Activated CD4-positive, alpha-beta T cell treated with anti-CD3 and anti-CD28 coated beads, Interleukin-2, Interleukin-4, amounts not matched to agents 100 ng/mL and 50 ng/mL, durations not matched to agents 16 hours and 8 hours (primary cell): ENCODE data around the gene VAPA.
A peak's percentile ranks its signal among the peaks of the same experiment; 100 is the strongest.

Experiments
- DNase-seq: peaks from one replicate; pipeline ENCODE4 v3.0.0-alpha.2; 2020; ENCODE audit warnings: low spot score

VAPA gene, protein sequence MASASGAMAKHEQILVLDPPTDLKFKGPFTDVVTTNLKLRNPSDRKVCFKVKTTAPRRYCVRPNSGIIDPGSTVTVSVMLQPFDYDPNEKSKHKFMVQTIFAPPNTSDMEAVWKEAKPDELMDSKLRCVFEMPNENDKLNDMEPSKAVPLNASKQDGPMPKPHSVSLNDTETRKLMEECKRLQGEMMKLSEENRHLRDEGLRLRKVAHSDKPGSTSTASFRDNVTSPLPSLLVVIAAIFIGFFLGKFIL

DNA sequence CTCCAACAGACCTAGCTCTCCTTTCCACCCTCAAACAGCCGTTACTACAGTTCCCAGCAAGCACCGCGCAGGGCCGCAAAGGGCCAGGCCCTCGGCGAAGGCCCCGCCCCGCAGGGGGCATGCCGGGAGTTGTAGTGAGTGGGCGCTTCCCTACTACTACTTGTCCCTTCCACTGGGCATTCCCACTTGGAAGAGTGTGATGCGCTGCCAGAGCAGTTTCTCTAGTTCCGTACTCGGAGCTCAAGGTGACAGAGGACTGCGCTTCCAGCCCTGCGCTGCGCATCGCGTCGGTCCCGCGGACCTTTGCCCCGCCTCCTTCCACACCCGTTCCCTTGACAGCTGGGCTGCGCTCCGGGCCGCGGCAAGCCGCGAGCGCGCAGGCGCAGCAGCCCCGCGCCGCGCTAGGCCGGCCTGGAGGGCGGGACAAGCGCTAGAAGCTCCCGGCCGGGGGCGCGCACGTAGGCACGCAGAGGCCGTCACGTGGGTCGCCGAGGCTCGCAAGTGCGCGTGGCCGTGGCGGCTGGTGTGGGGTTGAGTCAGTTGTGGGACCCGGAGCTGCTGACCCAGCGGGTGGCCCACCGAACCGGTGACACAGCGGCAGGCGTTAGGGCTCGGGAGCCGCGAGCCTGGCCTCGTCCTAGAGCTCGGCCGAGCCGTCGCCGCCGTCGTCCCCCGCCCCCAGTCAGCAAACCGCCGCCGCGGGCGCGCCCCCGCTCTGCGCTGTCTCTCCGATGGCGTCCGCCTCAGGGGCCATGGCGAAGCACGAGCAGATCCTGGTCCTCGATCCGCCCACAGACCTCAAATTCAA is at the start of gene VAPA:
Gene VAPA, plus strand, starts transcription at position 491 of the 808 bp plus-strand sequence. Its CDS starts 241 bp downstream, at position 732.
- peak; percentile 91 for DNase-seq

DNA sequence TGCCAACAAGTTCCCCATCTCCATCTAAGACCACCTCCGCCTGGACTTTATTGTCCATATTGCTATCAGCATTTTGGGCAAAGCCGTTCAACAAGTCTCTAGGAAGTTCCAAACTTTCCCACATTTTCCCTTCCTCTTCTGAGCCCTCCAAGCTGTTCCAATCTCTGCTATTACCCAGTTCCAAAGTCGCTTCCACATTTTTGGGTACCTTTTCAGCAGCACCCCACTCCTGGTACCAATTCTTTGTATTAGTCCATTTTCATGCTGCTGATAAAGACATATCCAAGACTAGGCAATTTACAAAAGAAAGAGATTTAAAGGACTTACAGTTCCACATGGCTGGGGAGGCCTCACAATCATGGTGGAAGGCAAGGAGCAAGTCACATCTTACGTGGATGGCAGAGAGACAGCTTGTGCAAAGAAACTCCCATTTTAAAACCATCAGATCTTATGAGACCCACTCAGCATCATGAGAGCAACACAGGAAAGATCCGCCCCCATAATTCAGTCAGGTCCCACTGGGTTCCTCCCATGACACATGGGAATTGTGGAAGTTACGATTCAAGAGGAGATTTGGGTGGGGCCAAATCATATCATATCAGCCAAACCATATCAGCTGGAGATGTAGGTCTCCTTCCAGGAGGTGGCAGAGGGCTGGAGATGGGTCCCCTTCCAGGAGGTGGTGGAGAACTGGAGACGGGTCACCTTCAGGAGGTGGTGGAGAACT is 47.9 kb upstream of the VAPA start:
- DNase-seq = no peak

DNA sequence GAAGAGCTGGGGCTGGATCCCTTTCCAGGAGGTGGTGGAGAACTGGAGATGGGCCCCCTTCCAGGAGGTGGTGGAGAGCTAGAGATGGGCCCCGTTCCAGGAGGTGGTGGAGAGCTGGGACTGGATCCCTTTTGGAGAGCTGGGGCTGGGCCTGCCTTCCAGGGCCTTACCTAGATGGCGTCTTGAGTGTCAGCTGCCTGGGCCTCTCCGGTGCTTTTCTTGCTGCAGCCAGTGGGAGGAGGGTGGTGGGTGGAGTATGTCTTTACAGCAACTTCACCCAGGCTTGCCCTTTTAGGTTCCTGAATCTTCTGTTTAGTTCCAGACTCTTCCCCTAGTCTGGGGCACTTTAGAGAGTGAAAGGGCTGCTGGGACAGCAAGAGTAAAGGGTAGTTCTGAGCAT is 47.2 kb upstream of the VAPA start:
- DNase-seq = no peak

DNA sequence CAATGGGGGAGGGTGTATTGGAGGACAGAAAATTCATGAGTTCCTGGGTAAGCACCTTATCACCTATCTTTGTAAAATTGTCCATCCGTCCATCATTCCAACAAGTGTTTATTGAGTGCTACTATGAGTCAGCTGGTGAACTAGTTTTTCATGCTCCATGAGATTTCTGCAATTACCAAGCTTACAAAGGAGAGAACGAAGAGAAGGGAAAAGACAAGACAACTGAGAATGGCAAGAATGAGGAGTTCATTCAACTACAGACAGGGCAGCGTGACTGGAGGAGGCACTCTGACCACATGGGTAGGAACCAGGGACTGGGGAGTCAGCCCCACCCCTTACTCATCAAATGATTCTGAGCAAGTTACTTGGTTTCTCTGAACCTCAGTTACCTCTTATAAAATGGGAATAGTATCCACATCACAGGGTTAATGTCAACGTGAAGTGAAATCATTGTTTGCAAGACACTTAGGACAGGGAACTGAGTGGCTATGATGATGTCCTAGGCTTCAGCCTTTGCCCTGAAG is 46.7 kb upstream of the VAPA start:
- DNase-seq = no peak

DNA sequence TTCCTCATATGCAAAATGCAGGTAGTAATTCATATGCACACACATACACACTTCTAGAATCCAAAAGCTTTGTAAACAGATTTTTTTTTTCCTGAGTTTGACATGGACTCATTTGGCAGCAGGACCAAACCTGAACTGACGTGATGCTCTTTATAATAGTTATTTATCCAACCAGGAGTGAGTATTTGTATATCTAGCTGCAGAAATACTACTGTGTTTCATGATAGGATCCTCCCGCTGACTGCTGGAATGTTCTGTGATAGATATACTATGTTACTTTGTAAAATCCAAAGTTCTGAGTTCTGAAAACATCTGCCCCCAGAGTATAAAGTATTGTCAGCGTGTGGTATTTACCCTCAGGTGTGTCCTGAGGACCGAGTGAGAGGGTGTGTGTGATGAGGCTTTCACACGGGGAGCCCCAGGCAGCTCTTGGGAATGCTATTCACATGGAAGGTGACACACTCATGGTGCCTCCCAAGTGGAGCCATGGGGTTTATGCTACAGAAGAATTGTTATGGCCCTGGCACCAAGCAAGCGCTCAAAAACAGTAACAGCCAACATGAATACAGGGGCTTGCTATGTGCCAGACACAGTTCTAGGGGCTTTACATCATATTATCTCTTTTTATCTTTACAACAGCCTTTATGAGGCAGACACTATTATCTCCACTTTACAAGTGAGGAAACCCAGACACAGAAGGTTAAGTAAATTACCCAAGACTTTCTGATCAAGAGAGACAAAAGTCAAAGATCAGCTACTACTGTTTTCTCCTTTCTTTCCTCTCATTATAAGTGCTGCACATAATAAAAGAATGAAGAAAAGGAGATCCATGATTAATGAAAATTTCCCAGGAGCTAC is 44.7 kb upstream of the VAPA start:
- DNase-seq = no peak

DNA sequence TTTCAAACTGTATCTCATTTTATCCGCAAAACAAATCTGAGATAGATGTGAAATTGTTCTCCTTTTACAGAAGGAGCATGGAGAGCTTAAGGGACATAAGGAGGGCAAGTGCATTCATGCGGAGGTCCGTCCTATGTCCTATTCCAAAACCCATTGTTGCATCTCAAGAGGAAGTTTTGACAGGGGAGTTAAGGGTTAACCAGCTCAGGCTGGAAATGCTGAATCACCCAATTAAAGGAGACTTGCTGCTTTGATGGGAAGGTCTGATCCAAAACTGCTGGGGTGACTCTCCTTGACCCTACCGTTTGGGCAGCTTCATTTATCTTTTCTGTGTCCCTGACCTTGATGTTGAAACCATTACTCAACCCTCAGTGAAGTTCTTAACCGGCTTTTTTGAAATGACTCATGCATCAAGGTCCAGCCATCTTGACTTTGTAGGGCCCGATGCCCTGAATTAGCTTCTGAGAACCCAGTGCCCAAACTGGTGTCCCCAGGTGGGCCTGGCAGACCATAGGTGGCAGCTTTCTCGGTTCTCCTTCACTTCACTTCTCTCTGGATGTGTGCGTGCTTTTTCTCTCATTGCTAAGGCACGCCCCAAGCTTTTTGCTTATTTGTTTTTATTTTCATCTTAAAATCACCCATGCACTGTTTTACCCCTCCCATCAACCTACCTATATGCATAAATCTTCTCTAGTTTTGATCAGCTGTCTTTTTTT is 43.9 kb upstream of the VAPA start:
- peak; percentile 28 for DNase-seq

DNA sequence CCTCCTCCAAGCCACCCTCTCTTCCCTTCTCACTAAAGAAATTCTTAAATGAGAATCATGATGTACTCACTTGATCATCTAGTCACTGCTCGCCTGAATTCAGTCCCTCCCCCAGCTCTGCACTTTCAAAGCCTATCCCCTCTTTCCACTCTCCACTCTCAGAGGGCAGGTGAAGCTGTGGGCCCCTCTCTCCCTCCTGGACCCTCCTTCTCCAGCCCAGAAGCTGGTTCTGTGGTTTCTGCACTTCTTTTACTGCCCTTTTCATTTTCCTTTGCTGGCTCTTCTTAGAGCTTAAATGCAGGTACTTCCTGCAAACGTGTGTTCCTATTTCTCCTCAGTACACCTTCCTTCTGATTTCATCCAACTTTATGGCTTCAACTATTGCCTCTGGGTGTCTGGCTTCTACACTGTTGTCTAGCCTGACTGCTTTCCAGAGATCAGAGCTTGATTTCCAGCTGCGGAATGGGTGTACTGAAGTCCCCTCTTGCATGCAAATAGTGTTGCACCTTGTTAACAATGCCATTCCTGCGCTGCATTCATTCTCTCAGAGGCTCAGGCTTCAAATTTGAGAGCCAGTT is 43.3 kb upstream of the VAPA start:
- no peak for DNase-seq

DNA sequence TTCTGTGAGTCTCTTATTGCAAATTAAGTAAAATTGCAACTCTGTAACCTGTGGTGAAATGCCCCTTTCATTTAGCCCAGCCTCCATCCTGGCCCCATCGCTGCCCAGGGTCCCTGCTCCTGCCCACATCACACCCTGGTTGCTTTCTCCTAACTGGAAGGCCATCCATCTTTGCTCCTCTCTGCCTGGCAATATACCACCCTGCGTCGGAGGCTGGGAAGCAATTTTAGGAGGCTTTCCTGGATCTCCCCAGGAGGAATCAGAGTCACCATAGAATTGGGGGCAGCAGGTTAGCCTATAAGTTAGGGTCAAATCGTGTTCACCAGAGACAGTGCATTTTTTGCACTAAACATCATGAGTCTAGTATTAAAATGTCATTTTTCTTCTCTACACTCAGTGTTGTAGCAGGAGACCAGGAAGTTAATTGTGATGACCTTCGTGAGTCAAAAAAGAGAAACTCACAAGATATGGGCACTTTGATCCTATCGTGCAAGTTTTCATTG is 42.5 kb upstream of the VAPA start:
- DNase-seq = no peak

DNA sequence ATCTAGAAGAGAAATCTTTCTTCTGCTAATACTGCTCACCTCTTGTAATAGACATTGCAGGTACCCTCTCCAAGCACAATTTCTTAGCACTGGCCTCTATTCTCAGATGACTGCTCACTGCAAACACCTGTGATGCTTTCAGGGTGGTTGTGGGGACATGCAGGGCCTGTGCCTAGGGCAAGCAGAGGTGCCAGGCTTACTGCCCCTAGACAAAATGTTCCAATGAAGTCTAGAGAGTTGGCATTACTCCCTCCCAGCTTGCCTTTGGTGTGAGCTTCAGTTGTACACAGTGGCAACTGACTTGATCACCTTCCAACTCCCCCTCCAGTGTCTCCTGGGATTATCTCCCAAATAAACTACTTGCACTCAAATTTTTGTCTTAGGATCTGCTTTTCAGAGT is 41.0 kb upstream of the VAPA start:
- DNase-seq = no peak

DNA sequence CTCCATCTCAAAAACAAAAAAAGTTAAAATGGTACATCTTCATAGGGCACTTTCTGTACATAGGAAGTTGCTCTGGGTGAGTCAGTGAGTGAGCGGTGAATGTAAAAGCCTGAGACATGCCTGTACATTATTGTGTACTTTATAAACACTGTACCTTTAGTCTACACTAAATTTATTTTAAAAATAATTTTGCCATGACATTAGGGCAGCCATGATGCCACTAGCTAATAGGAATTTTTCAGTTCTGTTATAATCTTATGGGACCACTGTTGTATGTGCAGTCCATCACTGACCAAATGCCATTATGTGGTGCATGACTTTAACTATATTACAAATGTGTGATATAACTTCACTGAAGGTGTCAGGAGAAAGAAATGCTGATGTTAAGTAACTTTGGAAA is 39.1 kb upstream of the VAPA start:
- no peak for DNase-seq

DNA sequence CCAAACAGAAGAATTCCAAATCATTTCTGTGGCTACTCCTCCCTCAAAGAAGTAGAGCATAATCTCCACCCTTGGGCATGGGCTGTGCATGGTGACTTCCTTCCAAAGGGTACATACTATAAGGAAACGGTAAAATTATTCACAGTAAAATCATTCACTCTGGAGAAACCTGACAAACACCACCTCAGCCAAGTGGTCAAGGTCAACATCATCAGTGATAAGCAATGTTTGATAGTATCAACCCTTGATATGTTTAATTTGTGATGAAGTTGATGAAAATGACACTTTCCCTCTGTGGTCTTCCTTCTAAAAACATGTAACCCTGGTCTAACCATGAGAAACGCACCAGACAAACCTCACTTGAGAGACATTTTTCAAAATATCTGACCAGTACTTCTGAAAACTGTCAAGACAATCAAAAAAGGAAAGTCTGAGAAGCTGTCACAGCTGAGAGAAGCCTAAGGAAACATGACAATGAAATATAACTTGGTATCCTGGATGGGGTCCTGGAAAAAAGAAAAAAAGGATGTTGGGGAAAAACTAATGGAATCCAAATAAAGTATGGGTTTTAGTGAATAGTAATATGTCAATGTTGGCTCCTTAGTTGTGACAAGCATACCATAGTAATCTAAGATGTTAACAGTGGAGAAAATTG is 37.5 kb upstream of the VAPA start:
- DNase-seq = no peak

DNA sequence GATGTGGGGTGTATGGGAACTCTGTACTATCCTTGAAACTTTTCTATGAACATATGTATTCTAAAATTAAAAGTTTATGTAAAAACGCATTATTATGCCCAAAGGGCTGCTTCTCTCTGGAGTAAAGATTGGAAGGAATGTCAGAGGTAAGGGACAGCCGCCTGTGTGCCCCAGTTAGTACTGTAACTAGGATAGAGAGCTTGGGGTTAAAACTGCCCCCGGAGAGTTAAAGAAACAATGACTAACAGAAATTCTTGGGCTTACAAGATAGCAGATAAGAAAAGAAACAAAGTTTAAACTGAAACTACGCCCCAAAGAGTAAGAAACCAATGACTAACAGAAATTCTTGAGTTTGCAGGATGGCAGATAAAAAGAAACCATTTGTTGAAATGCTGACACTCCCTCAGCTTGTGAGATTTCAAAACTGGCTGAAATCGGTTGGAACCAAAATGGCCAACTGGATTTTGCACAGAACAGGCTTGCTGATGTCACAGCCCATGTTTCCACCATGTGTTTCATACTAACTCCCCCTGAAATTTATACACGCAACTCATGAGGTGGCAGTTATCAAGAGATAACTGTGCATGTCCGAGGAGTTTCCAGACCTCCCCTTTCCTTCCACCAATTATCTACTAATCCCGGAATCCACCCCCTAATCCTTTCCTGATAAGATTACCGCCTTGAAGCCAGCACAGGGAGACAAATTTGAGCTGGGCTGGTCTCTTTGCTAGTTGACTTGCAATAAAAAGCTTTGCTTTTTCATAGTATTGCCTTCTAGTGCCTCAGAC is 36.8 kb upstream of the VAPA start:
- peak; percentile 38 for DNase-seq

DNA sequence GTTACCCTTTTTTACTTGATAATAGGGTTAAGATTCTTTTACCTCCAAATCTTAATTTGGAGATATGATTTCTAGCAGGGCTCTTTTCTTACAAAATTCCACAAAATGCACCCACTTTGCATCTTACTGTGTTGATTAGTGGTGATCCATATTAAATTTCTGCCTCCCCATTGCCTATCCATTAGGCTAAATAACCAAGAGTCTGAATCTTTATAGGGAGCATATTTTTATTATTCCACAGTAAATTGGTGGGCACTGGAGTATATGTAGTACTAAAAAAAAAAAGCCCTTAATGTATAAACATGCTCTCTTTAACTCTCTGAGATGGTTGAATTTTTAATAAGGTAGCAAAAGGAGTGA is 36.2 kb upstream of the VAPA start:
- DNase-seq = no peak

DNA sequence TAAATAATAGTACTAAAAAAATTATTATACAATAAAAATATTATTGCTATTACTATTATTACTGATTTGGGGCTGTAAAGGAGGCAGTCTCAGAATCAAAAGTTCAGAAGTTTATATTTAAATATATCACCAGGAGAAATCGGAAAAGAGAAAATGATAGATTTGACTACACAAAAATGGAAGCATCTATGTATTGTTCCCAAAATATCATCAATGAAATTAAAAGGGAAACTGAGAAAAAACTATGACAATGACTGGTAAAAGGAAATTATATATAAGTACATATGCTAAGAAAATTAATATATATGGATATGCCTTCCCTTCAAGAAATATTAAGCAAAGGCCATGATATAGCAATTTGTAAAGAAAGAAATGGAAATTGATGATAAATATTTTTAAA is 35.7 kb upstream of the VAPA start:
- no peak for DNase-seq

DNA sequence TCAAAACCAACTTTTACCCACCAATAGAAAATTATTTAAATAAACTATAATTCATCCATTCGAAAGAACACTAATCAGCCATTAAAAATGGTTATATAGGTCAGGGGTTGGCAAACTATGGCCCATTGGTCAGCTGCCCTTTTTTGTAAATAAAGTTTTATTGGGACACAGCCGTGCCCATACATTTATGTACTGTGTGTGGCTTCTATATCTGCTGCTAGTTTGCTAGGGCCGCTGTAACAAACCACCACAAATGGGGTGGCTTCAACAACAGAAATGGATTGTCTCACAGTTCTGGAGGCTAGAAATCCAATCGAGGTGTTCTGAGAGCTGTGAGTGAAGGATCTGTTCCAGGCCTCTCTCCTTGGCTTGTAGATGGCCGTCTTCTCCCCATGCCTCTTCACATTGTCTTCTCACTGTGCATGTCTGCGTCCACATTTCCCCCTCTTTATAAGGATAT is 35.0 kb upstream of the VAPA start:
- DNase-seq = no peak

DNA sequence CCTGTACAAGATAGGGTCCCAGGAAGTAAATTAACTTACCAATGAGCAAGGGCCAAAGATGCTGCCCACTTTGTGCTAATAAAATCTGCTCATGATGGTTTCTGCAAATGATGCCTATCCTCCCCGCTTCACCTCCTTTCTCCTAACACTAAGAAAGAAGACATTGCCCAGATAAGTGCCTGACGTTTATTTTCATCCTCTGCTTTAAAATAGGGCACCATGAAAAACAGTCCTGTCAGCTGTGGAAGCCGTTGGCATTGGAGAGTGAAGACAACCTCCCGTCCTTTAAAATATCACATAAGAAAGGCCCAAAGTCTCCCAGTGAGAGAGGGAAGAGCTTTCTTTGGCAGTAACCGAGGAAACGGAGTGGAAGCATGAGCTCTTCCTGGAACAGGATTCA is 29.7 kb upstream of the VAPA start:
- DNase-seq = no peak

DNA sequence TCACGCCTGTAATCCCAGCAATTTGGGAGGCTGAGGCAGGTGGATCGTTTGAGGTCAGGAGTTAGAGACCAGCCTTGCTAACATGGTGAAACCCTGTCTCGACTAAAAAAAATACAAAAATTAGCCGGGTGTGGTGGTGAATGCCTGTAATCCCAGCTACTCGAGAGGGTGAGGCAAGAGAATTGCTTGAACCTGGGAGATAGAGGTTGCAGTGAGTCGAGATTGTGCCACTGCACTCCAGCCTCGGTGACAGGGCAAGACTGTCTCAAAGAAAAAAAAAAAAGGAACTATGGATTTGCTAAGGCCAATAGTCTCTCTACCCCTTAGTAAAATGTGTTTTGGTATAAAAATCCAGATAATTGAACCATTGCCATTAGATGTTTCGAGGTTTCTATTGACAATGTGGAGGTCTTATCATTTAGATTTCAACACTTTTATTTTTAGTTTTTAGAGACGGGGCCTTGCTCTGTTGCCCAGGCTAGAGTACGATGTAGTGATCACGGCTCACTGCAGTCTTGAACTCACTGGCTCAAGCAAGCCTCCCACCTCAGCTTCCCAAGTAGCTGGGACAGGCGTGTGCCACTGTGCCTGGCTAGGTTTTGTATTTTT is 29.2 kb upstream of the VAPA start:
- DNase-seq = no peak

DNA sequence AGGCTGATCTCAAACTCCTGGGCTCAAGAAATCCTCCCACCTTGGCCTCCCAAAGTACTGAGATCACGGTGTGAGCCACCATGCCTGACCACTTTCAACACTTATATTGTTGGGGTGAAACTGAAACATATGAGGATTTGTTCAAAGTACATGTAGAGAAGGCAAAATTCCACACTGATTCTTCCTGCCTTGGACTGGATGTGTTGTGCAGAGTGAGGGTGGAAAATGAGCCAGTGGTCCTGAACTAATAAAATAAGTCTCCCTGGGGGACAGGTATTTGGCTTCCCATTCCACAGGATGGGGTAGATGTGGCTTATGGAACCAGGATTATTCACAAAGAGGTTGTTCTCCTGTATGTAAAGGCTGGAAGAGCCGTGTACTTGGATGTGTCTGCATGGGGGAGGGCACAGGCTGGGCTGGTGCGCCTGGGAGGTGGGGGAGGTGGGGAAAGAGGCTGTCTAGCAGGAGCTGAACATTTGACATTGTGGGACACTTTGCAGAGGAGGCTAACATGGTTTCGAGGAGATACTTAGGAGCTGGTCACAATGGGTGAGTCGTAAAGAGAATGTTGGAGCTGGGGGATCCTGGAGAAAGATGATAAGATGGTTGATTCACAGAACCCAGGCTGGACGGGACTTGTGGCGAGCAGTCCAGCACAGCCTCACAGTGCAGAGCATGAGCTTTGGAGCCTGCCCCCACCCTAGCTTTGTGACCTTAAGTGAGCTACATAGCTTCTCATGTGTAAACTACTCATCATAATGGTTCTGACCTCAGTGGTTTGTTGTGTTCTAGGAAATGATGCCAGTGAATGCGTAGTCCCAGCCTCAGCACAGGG is 28.4 kb upstream of the VAPA start, which contains the start of gene TXNDC2:
Gene TXNDC2, plus strand, starts transcription at position 804 of the 835 bp plus-strand sequence. CDS start 708 bp downstream, outside the sequence.
- no peak for DNase-seq
